Tibial nerve (tissue), 4 donors: ENCODE measurements around the gene CMSS1.

Source experiments
- CTCF ChIP-seq, 5 experiments: fragments of 200-600 bp in 3 of 5; fragments of 450-650 bp in 2 of 5; sonication (generic) in 3 of 5; IDR thresholded peaks; one replicate each; pipeline ENCODE4 v1.5.1; 2016 to 2019; ENCODE audit warnings: antibody characterized with exemption in 5 of 5, mild to moderate bottlenecking in 3 of 5, moderate library complexity in 2 of 5
- EP300 ChIP-seq, 2 donors: sonication (generic); formaldehyde crosslinking; IDR thresholded peaks; one replicate each; pipeline ENCODE4 v1.6.1; 2017; ENCODE audit warnings: antibody characterized with exemption in 2 of 2, mild to moderate bottlenecking in 1 of 2
- POLR2A ChIP-seq, 2 donors: fragments of 450-650 bp; IDR thresholded peaks; one replicate each; pipeline ENCODE4 v1.6.1; 2017; ENCODE audit warnings: antibody characterized with exemption in 2 of 2, mild to moderate bottlenecking in 2 of 2, moderate library complexity in 2 of 2

GRCh38 chr3:99974989-99975388 lies 157.3 kb downstream of the CMSS1 start:
- no peak for TF ChIP-seq CTCF (IDR thresholded peaks at IDR 0.05)
- no peak for TF ChIP-seq POLR2A (IDR thresholded peaks at IDR 0.05)
- no peak for TF ChIP-seq EP300 (IDR thresholded peaks at IDR 0.05)
